ENCODE data around the gene ADGRF3.
"Not testable (repeated sequence)": the region's sequence is repeated elsewhere in the genome, so short reads cannot be mapped to it uniquely, and the experiment has no call there.

ADGRF3 gene

GRCh38 chr2:26351375-26352090 lies 4.9 kb upstream of the ADGRF3 start:
- no peak for DNase-seq

- no peak for DNase-seq
Observed at GRCh38 chr2:26349690-26350089, 3.1 kb upstream of the ADGRF3 start.

GRCh38 chr2:26347286-26347865 lies 787 bp upstream of the ADGRF3 start:
- DNase-seq = no peak

- DNase-seq = peak; percentile 97
Observed at GRCh38 chr2:26345545-26346453, 790 bp downstream of the ADGRF3 start, which contains the start of gene SELENOI. Gene SELENOI (plus strand): TSS chr2:26346143. CDS start chr2:26346233, 90 bp downstream.

GRCh38 chr2:26345283-26345544 lies 1.4 kb downstream of the ADGRF3 start:
- no peak for DNase-seq

GRCh38 chr2:26344581-26345282 lies 1.9 kb downstream of the ADGRF3 start:
- DNase-seq = no peak

DNA sequence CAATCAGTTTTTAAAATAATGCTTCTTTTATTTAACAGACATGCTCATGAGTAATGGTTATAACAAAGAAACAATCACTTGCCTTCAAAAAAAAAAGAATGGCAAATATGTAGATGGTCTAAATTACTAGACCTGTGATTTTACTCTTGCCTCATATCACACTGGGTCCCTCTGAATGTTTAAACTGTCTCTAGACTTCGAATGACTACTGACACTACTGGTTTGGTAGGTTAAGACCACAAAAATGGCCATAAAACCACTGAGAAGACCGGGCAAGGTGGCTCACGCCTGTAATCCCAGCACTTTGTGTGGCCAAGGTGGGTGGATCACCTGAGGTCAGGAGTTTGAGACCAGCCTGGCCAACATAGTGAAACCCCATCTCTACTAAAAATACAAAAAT lies 5.8 kb downstream of the ADGRF3 start:
- no peak for DNase-seq

GRCh38 chr2:26337298-26337697 lies 9.3 kb downstream of the ADGRF3 start:
- DNase-seq = no peak

GRCh38 chr2:26336719-26337118 lies 9.9 kb downstream of the ADGRF3 start:
- DNase-seq = no peak

DNA sequence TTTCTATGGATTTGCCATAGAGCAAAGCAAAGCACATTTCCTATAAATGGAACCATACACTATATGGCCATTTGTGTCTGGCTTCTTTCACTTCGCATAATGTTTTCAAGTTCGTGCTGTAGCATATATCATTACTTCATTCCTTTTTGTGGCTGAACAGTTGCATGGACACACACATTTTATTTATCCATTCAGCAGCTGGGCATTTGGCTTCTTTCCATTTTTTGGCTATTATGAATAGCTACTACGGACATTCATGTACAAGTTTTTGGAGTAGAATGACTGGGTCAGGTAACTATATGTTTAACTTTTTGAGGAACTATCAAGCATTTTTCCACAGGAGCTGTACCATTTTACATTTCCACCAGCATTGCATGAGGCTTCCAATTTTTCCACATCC lies 11.4 kb downstream of the ADGRF3 start:
- no peak for DNase-seq

- no peak for DNase-seq
Observed at GRCh38 chr2:26333293-26333692, 13.3 kb downstream of the ADGRF3 start.

DNA sequence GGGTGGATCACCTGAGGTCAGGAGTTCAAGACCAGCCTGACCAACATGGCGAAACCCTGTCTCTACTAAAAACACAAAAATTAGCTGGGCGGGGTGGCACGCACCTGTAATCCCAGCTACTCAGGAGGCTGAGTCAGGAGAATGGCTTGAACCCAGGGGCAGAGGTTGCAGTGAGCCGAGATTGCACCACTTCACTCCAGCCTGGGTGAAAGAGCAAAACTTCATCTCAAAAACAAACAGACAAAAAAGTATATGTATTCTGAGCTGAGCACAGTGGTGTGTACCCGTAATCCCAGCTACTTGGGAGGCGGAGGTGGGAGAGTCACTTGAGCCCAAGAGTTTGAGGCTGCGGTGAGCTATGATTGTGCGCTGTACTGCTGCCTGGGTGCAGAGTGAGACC lies 15.3 kb downstream of the ADGRF3 start:
- DNase-seq = not testable (repeated sequence)

GRCh38 chr2:26330604-26331003 lies 16.0 kb downstream of the ADGRF3 start:
- DNase-seq = no peak

DNA sequence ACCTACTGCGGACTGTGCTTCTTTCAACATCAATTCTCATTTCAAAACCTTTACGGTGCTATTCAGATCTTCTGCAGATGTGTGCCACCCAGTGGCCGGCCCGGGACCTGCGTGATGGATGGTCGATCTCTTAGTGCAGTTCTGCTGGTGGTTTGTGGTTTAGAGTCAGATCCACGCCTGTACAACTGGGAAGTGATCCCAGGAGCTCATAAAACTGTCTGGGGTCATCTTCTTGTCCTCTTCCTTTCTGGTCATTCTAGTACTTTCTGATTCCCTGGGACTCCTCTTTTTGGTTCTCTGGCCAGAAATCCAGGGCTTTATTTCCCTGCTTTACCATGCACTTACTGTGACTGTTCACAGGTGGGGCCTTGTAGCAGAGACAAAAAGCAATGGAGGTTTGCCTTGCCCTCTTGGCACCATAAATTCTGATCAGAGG lies 16.5 kb downstream of the ADGRF3 start:
- DNase-seq = peak; percentile 22

GRCh38 chr2:26329083-26329482 lies 17.5 kb downstream of the ADGRF3 start:
- not testable (repeated sequence) for DNase-seq

GRCh38 chr2:26327291-26328272 lies 19.0 kb downstream of the ADGRF3 start:
- DNase-seq = no peak

- DNase-seq = no peak
Observed at GRCh38 chr2:26326514-26326913, 20.1 kb downstream of the ADGRF3 start.

DNA sequence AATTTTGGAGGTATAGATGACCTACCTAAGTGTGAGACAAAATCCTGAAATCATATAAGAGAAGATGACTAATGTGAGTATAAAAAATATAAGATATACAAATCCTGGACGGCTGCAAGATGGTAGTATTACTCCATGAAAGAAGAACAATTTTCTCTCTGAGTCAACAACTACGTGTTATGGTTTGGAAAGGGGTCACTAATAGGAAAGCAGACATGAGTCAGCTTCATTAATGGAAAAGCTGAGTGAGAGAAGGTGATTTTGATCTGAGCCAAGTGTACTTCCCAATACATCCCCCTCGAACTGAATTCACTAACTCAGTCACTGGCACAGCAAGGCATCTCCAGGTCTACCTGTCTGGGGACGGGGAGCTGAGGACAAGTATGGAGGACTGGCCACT lies 20.7 kb downstream of the ADGRF3 start:
- DNase-seq = no peak

DNA sequence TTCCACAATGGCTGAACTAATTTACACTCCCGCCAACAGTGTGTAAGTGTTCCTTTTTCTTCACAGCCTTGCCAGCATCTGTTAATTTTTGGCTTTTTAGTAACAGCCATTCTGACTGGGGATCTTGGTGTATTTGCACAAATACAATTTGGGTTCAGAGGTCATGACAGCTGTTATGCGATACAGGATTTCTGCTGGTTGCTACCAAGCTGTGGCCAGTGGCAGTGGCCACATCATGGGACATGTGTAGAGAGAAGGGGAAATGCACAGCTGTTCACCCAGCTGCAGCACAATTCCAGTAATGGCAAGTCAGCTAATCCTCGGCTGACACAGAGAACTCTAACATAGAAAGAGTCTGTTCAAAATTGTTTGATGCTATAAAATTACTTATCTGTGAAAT lies 21.7 kb downstream of the ADGRF3 start:
- DNase-seq = no peak

- not testable (repeated sequence) for DNase-seq
Observed at GRCh38 chr2:26324479-26324878, 22.1 kb downstream of the ADGRF3 start.

DNA sequence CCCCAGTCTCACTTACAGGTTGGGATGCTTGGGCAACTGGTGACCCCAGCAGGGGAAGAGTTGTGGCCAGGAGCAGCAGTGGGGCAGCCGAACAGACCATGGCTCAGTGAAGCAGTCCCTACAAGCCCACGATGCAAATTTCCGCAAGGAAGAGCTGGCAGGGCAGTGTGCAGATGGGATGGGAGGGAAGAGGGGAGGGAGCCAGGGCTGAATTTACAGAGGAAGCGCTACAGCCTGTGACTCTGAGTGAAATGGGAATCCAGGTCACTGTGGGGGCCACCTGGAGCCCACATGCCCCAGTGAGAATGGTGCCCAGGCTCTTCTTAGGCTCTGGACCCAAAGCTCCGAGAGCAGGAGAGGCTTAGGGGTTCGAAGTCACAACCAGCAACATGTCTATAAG lies 27.6 kb downstream of the ADGRF3 start:
- no peak for DNase-seq

Data from GOT3 (cell line).